HG02884 (cell line): ENCODE measurements around the gene PHF13.

ENCODE experiments used
- ATAC-seq: cut with Tn5 transposase; IDR thresholded peaks from one replicate; pipeline ENCODE4 v1.9.1; 2021; ENCODE audit warnings: mild to moderate bottlenecking, moderate library complexity; ENCODE audit not compliant: unreplicated experiment

PHF13 gene

GRCh38 chr1:6613361-6614018 is at the start of gene PHF13:
Gene PHF13 (plus strand): TSS chr1:6613731. CDS start chr1:6614067, 336 bp downstream.
- ATAC-seq: peak; percentile 87

- no peak for ATAC-seq
These were observed 44.5 kb upstream of the PHF13 start for GRCh38 chr1:6569033-6569432.

- no peak for ATAC-seq
These were observed 43.4 kb upstream of the PHF13 start for GRCh38 chr1:6570100-6570499.

GRCh38 chr1:6570987-6571386 is 42.5 kb upstream of the PHF13 start:
- ATAC-seq: no peak

- no peak for ATAC-seq
These were observed 40.7 kb upstream of the PHF13 start for GRCh38 chr1:6572653-6573383.

- ATAC-seq: no peak
These were observed 39.4 kb upstream of the PHF13 start for GRCh38 chr1:6574025-6574620.

- ATAC-seq: no peak
These were observed 38.7 kb upstream of the PHF13 start for GRCh38 chr1:6574818-6575217.

GRCh38 chr1:6577831-6578525 is 35.6 kb upstream of the PHF13 start:
- no peak for ATAC-seq

- ATAC-seq: no peak
These were observed 34.7 kb upstream of the PHF13 start for GRCh38 chr1:6578624-6579373.

- ATAC-seq: peak; percentile 92
These were observed 34.0 kb upstream of the PHF13 start, which contains the start of gene ZBTB48 for GRCh38 chr1:6579374-6580118. Gene ZBTB48 (plus strand): TSS chr1:6579994. CDS start chr1:6580610, 616 bp downstream.

- ATAC-seq: peak; percentile 14
These were observed 33.4 kb upstream of the PHF13 start for GRCh38 chr1:6580119-6580592.

GRCh38 chr1:6580593-6581409 is 32.7 kb upstream of the PHF13 start:
- no peak for ATAC-seq

GRCh38 chr1:6581561-6582305 is 31.8 kb upstream of the PHF13 start:
- no peak for ATAC-seq

- ATAC-seq: no peak
These were observed 31.2 kb upstream of the PHF13 start for GRCh38 chr1:6582370-6582769.

- no peak for ATAC-seq
These were observed 29.1 kb upstream of the PHF13 start for GRCh38 chr1:6584126-6585080.

- no peak for ATAC-seq
These were observed 28.3 kb upstream of the PHF13 start for GRCh38 chr1:6585081-6585722.

- ATAC-seq: no peak
These were observed 27.7 kb upstream of the PHF13 start for GRCh38 chr1:6585841-6586240.
